ENCODE measurements around the gene CBL.

- TF ChIP-seq CTCF (IDR thresholded peaks at IDR 0.05) (peak; percentile 63), TCF12 (IDR thresholded peaks at IDR 0.05) (no peak), TAF1 (IDR thresholded peaks at IDR 0.05; ENCODE audit: borderline replicate concordance, low read depth, low read length) (no peak), POLR2AphosphoS5 (IDR thresholded peaks at IDR 0.05; ENCODE audit: low read depth, low read length) (no peak), RCOR1 (IDR thresholded peaks at IDR 0.05; ENCODE audit: low read length) (no peak)
These were observed 78.4 kb downstream of the CBL start for GRCh38 chr11:119284344-119285157.
